Mesendoderm (in vitro differentiated cells): Measurements from ENCODE around the gene NUDCD3.
"Not testable (repeated sequence)": the region's sequence is repeated elsewhere in the genome, so short reads cannot be mapped to it uniquely, and the experiment has no call there.

Experiments
- DNase-seq: peaks from one replicate; pipeline ENCODE4 v3.0.0; 2013
- H2AK5ac ChIP-seq: 2 replicates; pipeline ENCODE4 v1.6.1; 2013; ENCODE audit warnings: low read length, inconsistent platforms
- H2BK120ac ChIP-seq: 2 replicates; pipeline ENCODE4 v1.6.1; 2013; ENCODE audit warnings: low read depth, mild to moderate bottlenecking, low read length, moderate library complexity, mixed read lengths
- H2BK15ac ChIP-seq: replicated peaks from 2 replicates; pipeline ENCODE4 v1.6.1; 2013; ENCODE audit warnings: low read depth, mild to moderate bottlenecking, moderate library complexity
- H2BK5ac ChIP-seq: 2 replicates; pipeline ENCODE4 v1.6.1; 2013; ENCODE audit warnings: low read length, inconsistent platforms
- H3K18ac ChIP-seq: 2 replicates; pipeline ENCODE4 v1.6.1; 2013; ENCODE audit warnings: mild to moderate bottlenecking, low read length, mixed read lengths
- H3K23ac ChIP-seq: one replicate; pipeline ENCODE4 v1.6.1; 2013; ENCODE audit warnings: low read length
- H3K27ac ChIP-seq: 2 replicates; pipeline ENCODE4 v1.5.1; 2013; ENCODE audit warnings: low read depth, mild to moderate bottlenecking, inconsistent platforms, low read length, moderate library complexity
- H3K27me3 ChIP-seq: 2 replicates; pipeline ENCODE4 v1.6.1; 2013; ENCODE audit warnings: low read length, control low read depth, mild to moderate bottlenecking, inconsistent platforms; ENCODE audit not compliant: insufficient read depth, poor library complexity
- H3K36me3 ChIP-seq: 2 replicates; pipeline ENCODE4 v1.6.1; 2013; ENCODE audit warnings: low read length, inconsistent platforms; ENCODE audit not compliant: control insufficient read depth, insufficient read depth
- H3K4ac ChIP-seq: one replicate; pipeline ENCODE4 v1.6.1; 2013; ENCODE audit warnings: low read depth, mild to moderate bottlenecking, low read length, moderate library complexity
- H3K4me1 ChIP-seq: 2 replicates; pipeline ENCODE4 v1.6.1; 2013; ENCODE audit warnings: low read depth, low read length, inconsistent platforms; ENCODE audit not compliant: control insufficient read depth
- H3K4me2 ChIP-seq: 2 replicates; pipeline ENCODE4 v1.6.1; 2013; ENCODE audit warnings: low read length
- H3K4me3 ChIP-seq: 2 replicates; pipeline ENCODE4 v1.5.1; 2013; ENCODE audit warnings: mild to moderate bottlenecking, low read length
- H3K56ac ChIP-seq: one replicate; pipeline ENCODE4 v1.6.1; 2013; ENCODE audit warnings: low read length
- H3K79me1 ChIP-seq: 2 replicates; pipeline ENCODE4 v1.6.1; 2013; ENCODE audit warnings: low read length, inconsistent platforms
- H3K79me2 ChIP-seq: 2 replicates; pipeline ENCODE4 v1.6.1; 2013; ENCODE audit warnings: mild to moderate bottlenecking, low read length; ENCODE audit not compliant: control insufficient read depth, insufficient read depth
- H3K9ac ChIP-seq: 2 replicates; pipeline ENCODE4 v1.6.1; 2013; ENCODE audit warnings: low read length, inconsistent platforms
- H4K5ac ChIP-seq: one replicate; pipeline ENCODE4 v1.6.1; 2013; ENCODE audit warnings: low read length
- H4K8ac ChIP-seq: one replicate; pipeline ENCODE4 v1.6.1; 2013; ENCODE audit warnings: low read depth, mild to moderate bottlenecking, control low read depth, low read length, moderate library complexity
- WGBS: extraction: QIAGEN DNeasy Blood & Tissue Kit; methylation state at CpG from one replicate; pipeline ENCODE4 v1.1.7; 2013; ENCODE audit warnings: low lambda C conversion rate, missing lambda C conversion rate; ENCODE audit not compliant: insufficient coverage; ENCODE audit errors: extremely low coverage; 5-methylcytosine and 5-hydroxymethylcytosine counted together

NUDCD3 gene

GRCh38 chr7:44424762-44425161 lies 65.7 kb downstream of the NUDCD3 start:
- H2AK5ac ChIP-seq, H2BK120ac ChIP-seq, H3K23ac ChIP-seq, H3K18ac ChIP-seq, H2BK15ac ChIP-seq, H3K4me3 ChIP-seq, H2BK5ac ChIP-seq, H3K4me2 ChIP-seq, H3K27ac ChIP-seq, H3K36me3 ChIP-seq, H3K4me1 ChIP-seq, H3K27me3 ChIP-seq, H3K79me1 ChIP-seq, H3K79me2 ChIP-seq, H3K56ac ChIP-seq, H4K5ac ChIP-seq, H3K4ac ChIP-seq, H4K8ac ChIP-seq, DNase-seq, H3K9ac ChIP-seq: not testable (repeated sequence)
- WGBS: no CpG with 5 or more reads among the region's 2 CpGs

DNA sequence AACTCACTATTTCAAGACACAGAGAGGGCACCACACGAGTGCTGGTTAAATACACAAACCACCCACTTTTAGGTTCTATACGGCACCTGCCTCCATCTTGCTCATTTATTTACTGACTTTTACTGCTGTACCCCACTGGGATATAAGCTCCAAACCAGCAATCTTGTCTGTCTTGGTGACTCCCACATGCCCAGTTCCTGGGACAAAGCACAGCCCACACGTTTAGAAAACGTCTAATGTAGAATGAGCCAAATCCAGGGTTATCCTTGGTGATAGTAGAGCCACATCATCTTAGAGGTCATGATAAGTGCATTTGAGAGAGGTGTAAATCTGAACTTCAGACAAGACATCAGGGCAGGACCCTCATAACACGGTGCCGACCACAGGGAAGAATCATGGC lies 73.5 kb downstream of the NUDCD3 start:
- Histone ChIP-seq H3K36me3 (no peaks in the 10 kb centered on the region), H2BK5ac (no peak overlapping the region), H4K5ac (no peak overlapping the region), H3K79me1 (peaks cover 12% of the 10 kb centered on the region), H2BK15ac (no peak overlapping the region), H3K79me2 (peaks cover 1% of the 10 kb centered on the region), H3K56ac (no peak overlapping the region), H3K27me3 (no peaks in the 10 kb centered on the region), H3K9ac (no peak overlapping the region), H2AK5ac (no peak overlapping the region), H3K4ac (no peak overlapping the region), H3K18ac (no peak overlapping the region), H3K23ac (no peak overlapping the region), H3K4me2 (no peak overlapping the region), H2BK120ac (no peak overlapping the region), H3K27ac (no peak overlapping the region), H4K8ac (no peak overlapping the region), H3K4me1 (no peaks in the 10 kb centered on the region), H3K4me3 (no peak overlapping the region)
- no CpG with 5 or more reads among the region's 6 CpGs for WGBS
- DNase-seq: no peak

GRCh38 chr7:44415510-44415909 lies 74.9 kb downstream of the NUDCD3 start:
- Histone ChIP-seq H3K23ac (no peak overlapping the region), H3K36me3 (no peaks in the 10 kb centered on the region), H3K4me1 (no peaks in the 10 kb centered on the region), H4K5ac (no peak overlapping the region), H3K4ac (no peak overlapping the region), H2BK15ac (no peak overlapping the region), H3K18ac (no peak overlapping the region), H3K4me3 (no peak overlapping the region), H3K9ac (no peak overlapping the region), H3K79me1 (peaks cover 15% of the 10 kb centered on the region), H3K27ac (no peak overlapping the region), H2BK5ac (no peak overlapping the region), H2AK5ac (no peak overlapping the region), H3K4me2 (no peak overlapping the region), H3K56ac (no peak overlapping the region), H2BK120ac (no peak overlapping the region), H3K79me2 (peaks cover 4% of the 10 kb centered on the region), H3K27me3 (no peaks in the 10 kb centered on the region), H4K8ac (no peak overlapping the region)
- no peak for DNase-seq
- no CpG with 5 or more reads among the region's 3 CpGs for WGBS

DNA sequence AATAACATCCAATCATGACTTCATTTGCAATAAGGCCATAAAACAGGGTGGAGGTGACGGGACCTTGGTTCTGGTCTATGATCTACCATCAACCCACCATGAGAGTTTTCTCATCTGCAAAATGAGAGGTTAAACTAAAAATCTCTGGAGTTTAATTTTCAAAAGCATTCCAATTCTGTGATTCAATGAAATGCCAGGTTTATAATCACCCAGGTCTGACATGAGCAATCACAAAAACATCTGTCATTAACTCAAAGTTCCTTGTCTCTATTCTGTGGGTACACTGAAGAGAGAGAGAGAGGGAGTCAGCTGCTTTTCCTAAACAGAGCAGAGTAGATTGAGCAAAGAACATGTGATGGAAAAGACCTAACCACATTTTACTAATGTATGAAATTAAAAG lies 75.4 kb downstream of the NUDCD3 start:
- no peak for DNase-seq
- WGBS: no CpG with 5 or more reads among the region's 1 CpG
- H3K56ac ChIP-seq: no peak overlapping the region
- no peak overlapping the region for H3K27ac ChIP-seq
- H4K8ac ChIP-seq: no peak overlapping the region
- no peaks in the 10 kb centered on the region for H3K27me3 ChIP-seq
- no peak overlapping the region for H3K4ac ChIP-seq
- no peak overlapping the region for H3K9ac ChIP-seq
- no peak overlapping the region for H2BK120ac ChIP-seq
- no peak overlapping the region for H3K23ac ChIP-seq
- no peaks in the 10 kb centered on the region for H3K4me1 ChIP-seq
- no peak overlapping the region for H3K4me3 ChIP-seq
- no peak overlapping the region for H2BK15ac ChIP-seq
- no peak overlapping the region for H2AK5ac ChIP-seq
- H3K4me2 ChIP-seq: no peak overlapping the region
- H4K5ac ChIP-seq: no peak overlapping the region
- H3K36me3 ChIP-seq: no peaks in the 10 kb centered on the region
- H3K79me1 ChIP-seq: peaks cover 15% of the 10 kb centered on the region
- H3K18ac ChIP-seq: no peak overlapping the region
- no peak overlapping the region for H2BK5ac ChIP-seq
- H3K79me2 ChIP-seq: peaks cover 4% of the 10 kb centered on the region

GRCh38 chr7:44411306-44411705 lies 79.2 kb downstream of the NUDCD3 start:
- Histone ChIP-seq H3K4me2 (no peak overlapping the region), H3K4me3 (no peak overlapping the region), H4K5ac (no peak overlapping the region), H3K4me1 (peaks cover 8% of the 10 kb centered on the region), H2BK120ac (no peak overlapping the region), H3K79me1 (peaks cover 12% of the 10 kb centered on the region), H3K79me2 (peaks cover 7% of the 10 kb centered on the region), H3K18ac (no peak overlapping the region), H3K9ac (no peak overlapping the region), H2BK15ac (no peak overlapping the region), H3K4ac (no peak overlapping the region), H4K8ac (no peak overlapping the region), H3K23ac (no peak overlapping the region), H3K27me3 (no peaks in the 10 kb centered on the region), H2BK5ac (no peak overlapping the region), H3K27ac (no peak overlapping the region), H3K36me3 (no peaks in the 10 kb centered on the region), H2AK5ac (no peak overlapping the region), H3K56ac (no peak overlapping the region)
- no CpG with 5 or more reads among the region's 2 CpGs for WGBS
- DNase-seq: no peak

GRCh38 chr7:44408596-44408995 lies 81.9 kb downstream of the NUDCD3 start:
- Histone ChIP-seq H4K5ac (no peak overlapping the region), H3K4me2 (no peak overlapping the region), H3K79me1 (peaks cover 13% of the 10 kb centered on the region), H3K27ac (peak overlapping the region; percentile 79), H3K4me3 (no peak overlapping the region), H3K56ac (peak overlapping the region; percentile 36), H3K4ac (no peak overlapping the region), H3K36me3 (peaks cover 2% of the 10 kb centered on the region), H3K18ac (no peak overlapping the region), H3K79me2 (peaks cover 6% of the 10 kb centered on the region), H3K23ac (no peak overlapping the region), H3K27me3 (no peaks in the 10 kb centered on the region), H2BK15ac (no peak overlapping the region), H2BK120ac (no peak overlapping the region), H4K8ac (no peak overlapping the region), H3K4me1 (peaks cover 8% of the 10 kb centered on the region), H2BK5ac (no peak overlapping the region), H3K9ac (peak overlapping the region; percentile 20), H2AK5ac (no peak overlapping the region)
- DNase-seq: peak; percentile 60
- WGBS: no CpG with 5 or more reads among the region's 3 CpGs
